Gastroesophageal sphincter (tissue), 4 donors: Measurements from ENCODE around the gene KLHL22. TPM values are rescaled to one million over a fixed set of nuclear protein-coding genes. Genes with fewer than 3 reads are reported as not detected.

ENCODE experiments used
- ATAC-seq: fragments of 150-250 bp; one replicate; pipeline ENCODE4 v1.9.1; 2016; ENCODE audit warnings: mild to moderate bottlenecking, moderate library complexity
- H3K27ac ChIP-seq, 4 donors: fragments of 200-600 bp; sonication (generic) in 3 of 4; 1 replicate in 3 of 4; 2 replicates in 1 of 4; pipeline ENCODE4 v1.5.1; 2016 to 2019
- H3K27me3 ChIP-seq: fragments of 200-600 bp; sonication (generic); one replicate; pipeline ENCODE4 v1.5.1; 2019
- H3K36me3 ChIP-seq, 2 donors: fragments of 200-600 bp; sonication (generic); one replicate each; pipeline ENCODE4 v1.5.1; 2019; ENCODE audit warnings: control low read depth in 1 of 2
- H3K4me1 ChIP-seq, 3 donors: fragments of 200-600 bp; sonication (generic); 1 replicate in 2 of 3; 2 replicates in 1 of 3; pipeline ENCODE4 v1.5.1; 2016 to 2019; ENCODE audit warnings: control low read depth in 2 of 3
- H3K4me3 ChIP-seq, 2 donors: fragments of 200-600 bp; sonication (generic); one replicate each; pipeline ENCODE4 v1.5.1; 2019; ENCODE audit warnings: mild to moderate bottlenecking in 1 of 2, moderate library complexity in 1 of 2
- H3K9me3 ChIP-seq, 3 donors: fragments of 200-600 bp; sonication (generic); one replicate each; pipeline ENCODE4 v1.5.1; 2017 to 2019; ENCODE audit warnings: control low read depth in 2 of 3
- CTCF ChIP-seq, 4 experiments: fragments of 200-600 bp in 2 of 4; fragments of 450-650 bp in 2 of 4; sonication (generic) in 1 of 4; IDR thresholded peaks; one replicate each; pipeline ENCODE4 v1.5.1; 2017 to 2019; ENCODE audit warnings: antibody characterized with exemption in 4 of 4, mild to moderate bottlenecking in 2 of 4, moderate library complexity in 2 of 4
- EP300 ChIP-seq: sonication (generic); formaldehyde crosslinking; IDR thresholded peaks from one replicate; pipeline ENCODE4 v1.6.1; 2017; ENCODE audit warnings: antibody characterized with exemption, mild to moderate bottlenecking
- POLR2A ChIP-seq, 2 donors: fragments of 450-650 bp; IDR thresholded peaks; one replicate each; pipeline ENCODE4 v1.6.1; 2017; ENCODE audit warnings: antibody characterized with exemption in 2 of 2, mild to moderate bottlenecking in 2 of 2, moderate library complexity in 1 of 2
- POLR2AphosphoS5 ChIP-seq: sonication (generic); formaldehyde crosslinking; IDR thresholded peaks from one replicate; pipeline ENCODE4 v1.6.1; 2017; ENCODE audit warnings: antibody characterized with exemption
- WGBS, 2 donors: methylation state at CpG; one replicate each; pipeline ENCODE4 v1.1.5; 2018; ENCODE audit warnings: low coverage in 1 of 2; 5-methylcytosine and 5-hydroxymethylcytosine counted together
- total RNA-seq, 4 donors: library from RNA; depleted of rRNA; stranded (reverse); fragments of >200 nt; gene quantifications; one replicate each; pipeline ENCODE4 v1.1.0, GENCODE V29; 2016

Gene KLHL22
- total RNA-seq, 4 donors from 2014 or later, result 25.0 to 44.5 (median 33.9) TPM

- no peaks in the 10 kb centered on the region for H3K4me1 ChIP-seq
- ATAC-seq, result no peak
Observed at GRCh38 chr22:20408891-20409290, 86.7 kb downstream of the KLHL22 start.

DNA sequence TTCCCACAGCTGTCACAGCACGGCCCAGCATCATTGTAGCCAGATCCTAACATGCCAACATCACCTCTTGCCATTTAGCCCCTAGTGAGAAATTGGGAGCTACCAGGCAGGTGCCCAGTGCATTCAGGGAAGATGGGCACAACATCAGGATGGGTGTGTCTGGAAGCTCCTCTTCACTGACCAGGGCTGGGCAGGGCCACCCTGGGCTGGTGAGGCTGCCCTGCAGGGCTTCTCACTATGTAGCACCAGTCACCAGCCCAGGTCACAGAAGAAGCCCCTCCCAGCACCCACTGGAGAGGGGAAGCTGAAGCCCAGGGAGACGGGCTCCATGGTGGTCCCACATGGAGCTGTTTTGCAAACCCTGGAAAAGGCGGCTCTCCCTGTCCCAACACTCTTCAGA lies 87.8 kb downstream of the KLHL22 start:
- WGBS, 2 donors, result 70 to 77% methylated on average over 2 to 3 of the region's 3 CpGs
- Histone ChIP-seq H3K27ac (no peak overlapping the region), H3K9me3 (no peaks in the 10 kb centered on the region), H3K27me3 (no peaks in the 10 kb centered on the region), H3K4me3 (no peak overlapping the region), H3K36me3 (peaks cover 0 to 53% of the 10 kb centered on the region in 2 donors), H3K4me1 (no peaks in the 10 kb centered on the region)
- no peak for TF ChIP-seq POLR2A (IDR thresholded peaks at IDR 0.05)
- no peak for ATAC-seq

More at GRCh38 chr22:20408891-20409290, 86.7 kb downstream of the KLHL22 start:
- H3K36me3 ChIP-seq, result peaks cover 0 to 42% of the 10 kb centered on the region in 2 donors
- TF ChIP-seq POLR2AphosphoS5, result no peak
- TF ChIP-seq POLR2A (IDR thresholded peaks at IDR 0.05), result no peak
- no peak for TF ChIP-seq EP300
- no peak for TF ChIP-seq CTCF (IDR thresholded peaks at IDR 0.05)
- WGBS, 2 donors, result 87% methylated on average over 4 of the region's 4 CpGs; no CpG with 5 or more reads in 1 of the 2 donors
- H3K4me3 ChIP-seq, result no peak overlapping the region
- H3K27me3 ChIP-seq, result no peaks in the 10 kb centered on the region
- no peak overlapping the region for H3K27ac ChIP-seq
- no peaks in the 10 kb centered on the region for H3K9me3 ChIP-seq

DNA sequence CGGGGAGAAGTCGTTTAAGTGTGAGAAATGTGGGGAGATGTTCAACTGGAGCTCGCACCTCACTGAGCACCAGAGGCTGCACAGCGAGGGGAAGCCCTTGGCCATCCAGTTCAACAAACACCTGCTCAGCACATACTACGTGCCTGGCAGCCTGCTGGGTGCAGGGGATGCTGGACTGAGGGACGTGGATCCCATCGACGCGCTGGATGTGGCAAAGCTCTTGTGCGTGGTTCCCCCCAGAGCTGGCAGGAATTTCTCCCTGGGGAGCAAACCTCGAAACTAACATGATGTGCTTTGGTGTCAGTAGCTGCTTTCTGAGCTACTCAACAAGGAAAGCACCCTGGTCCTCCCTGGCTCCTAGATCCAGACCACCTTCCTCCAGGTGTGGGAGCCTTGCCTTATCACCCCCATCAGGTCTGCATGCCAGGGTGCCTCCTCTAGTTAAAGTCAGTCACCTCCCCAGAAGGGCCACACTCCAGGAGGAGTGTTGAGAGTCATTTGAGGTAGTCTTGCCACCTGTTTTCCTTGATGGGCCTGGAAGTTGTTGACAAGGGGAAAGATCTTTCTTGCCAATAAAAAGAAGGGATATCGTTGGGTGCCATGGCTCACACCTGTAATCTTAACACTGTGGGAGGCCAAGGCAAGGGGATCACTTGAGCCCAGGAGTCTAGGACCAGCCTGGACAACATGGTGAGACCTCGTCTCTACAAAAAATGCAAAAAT lies 88.7 kb downstream of the KLHL22 start:
- H3K27me3 ChIP-seq, result no peaks in the 10 kb centered on the region
- no peaks in the 10 kb centered on the region for H3K9me3 ChIP-seq
- no peak for ATAC-seq
- WGBS, 2 donors, result 89 to 100% methylated on average over 2 to 10 of the region's 13 CpGs
- TF ChIP-seq POLR2A (IDR thresholded peaks at IDR 0.05) (no peak), POLR2AphosphoS5 (no peak), EP300 (no peak)
- H3K4me3 ChIP-seq, result no peak overlapping the region
- H3K4me1 ChIP-seq, result no peaks in the 10 kb centered on the region
- no peak overlapping the region for H3K27ac ChIP-seq
- peaks cover 0 to 60% of the 10 kb centered on the region in 2 donors for H3K36me3 ChIP-seq

DNA sequence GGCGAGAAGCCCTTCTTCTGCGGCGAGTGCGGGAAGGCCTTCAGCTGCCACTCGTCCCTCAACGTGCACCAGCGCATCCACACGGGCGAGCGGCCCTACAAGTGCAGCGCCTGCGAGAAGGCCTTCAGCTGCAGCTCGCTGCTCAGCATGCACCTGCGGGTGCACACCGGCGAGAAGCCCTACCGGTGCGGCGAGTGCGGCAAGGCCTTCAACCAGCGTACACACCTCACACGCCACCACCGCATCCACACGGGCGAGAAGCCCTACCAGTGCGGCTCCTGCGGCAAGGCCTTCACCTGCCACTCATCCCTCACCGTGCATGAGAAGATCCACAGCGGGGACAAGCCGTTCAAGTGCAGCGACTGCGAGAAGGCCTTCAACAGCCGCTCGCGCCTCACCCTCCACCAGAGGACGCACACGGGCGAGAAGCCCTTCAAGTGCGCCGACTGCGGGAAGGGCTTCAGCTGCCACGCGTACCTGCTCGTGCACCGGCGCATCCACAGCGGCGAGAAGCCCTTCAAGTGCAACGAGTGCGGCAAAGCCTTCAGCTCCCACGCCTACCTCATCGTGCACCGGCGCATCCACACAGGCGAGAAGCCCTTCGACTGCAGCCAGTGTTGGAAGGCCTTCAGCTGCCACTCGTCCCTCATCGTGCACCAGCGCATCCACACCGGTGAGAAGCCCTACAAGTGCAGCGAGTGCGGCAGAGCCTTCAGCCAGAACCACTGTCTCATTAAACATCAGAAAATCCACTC lies 89.5 kb downstream of the KLHL22 start:
- H3K36me3 ChIP-seq, result peaks cover 0 to 68% of the 10 kb centered on the region in 2 donors
- no peak for ATAC-seq
- no peaks in the 10 kb centered on the region for H3K4me1 ChIP-seq
- no peak overlapping the region for H3K4me3 ChIP-seq
- H3K9me3 ChIP-seq, result no peaks in the 10 kb centered on the region
- TF ChIP-seq EP300, result no peak
- no peaks in the 10 kb centered on the region for H3K27me3 ChIP-seq
- WGBS, 2 donors, result 93% methylated on average over 6 of the region's 62 CpGs; no CpG with 5 or more reads in 1 of the 2 donors
- H3K27ac ChIP-seq, result no peak overlapping the region

DNA sequence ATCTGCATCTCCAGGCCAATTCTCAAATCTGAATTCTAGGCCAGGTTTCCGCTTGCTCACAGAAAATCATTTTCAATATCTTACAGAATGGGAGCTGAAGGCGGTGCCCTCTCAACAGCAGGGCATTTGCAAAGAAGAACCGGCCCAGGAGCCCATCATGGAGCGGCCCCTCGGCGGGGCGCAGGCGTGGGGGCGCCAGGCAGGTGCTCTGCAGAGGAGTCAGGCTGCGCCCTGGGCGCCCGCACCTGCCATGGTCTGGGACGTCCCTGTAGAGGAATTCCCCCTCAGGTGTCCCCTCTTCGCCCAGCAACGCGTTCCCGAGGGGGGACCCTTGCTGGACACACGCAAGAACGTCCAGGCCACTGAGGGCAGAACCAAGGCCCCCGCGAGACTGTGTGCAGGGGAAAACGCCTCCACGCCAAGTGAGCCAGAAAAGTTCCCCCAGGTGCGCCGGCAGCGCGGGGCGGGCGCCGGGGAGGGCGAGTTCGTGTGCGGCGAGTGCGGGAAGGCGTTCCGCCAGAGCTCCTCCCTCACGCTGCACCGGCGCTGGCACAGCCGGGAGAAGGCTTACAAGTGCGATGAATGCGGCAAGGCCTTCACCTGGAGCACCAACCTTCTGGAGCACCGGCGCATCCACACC lies 90.2 kb downstream of the KLHL22 start:
- H3K27me3 ChIP-seq, result no peaks in the 10 kb centered on the region
- no peaks in the 10 kb centered on the region for H3K9me3 ChIP-seq
- H3K4me1 ChIP-seq, result no peaks in the 10 kb centered on the region
- H3K4me3 ChIP-seq, result no peak overlapping the region
- 97% methylated on average over 6 of the region's 45 CpGs; no CpG with 5 or more reads in 1 of the 2 donors for WGBS, 2 donors
- no peak for ATAC-seq
- peaks cover 0 to 74% of the 10 kb centered on the region in 2 donors for H3K36me3 ChIP-seq
- H3K27ac ChIP-seq, result no peak overlapping the region
- TF ChIP-seq CTCF (IDR thresholded peaks at IDR 0.05), result no peak
- TF ChIP-seq POLR2A (IDR thresholded peaks at IDR 0.05), result no peak
- TF ChIP-seq POLR2AphosphoS5, result no peak

DNA sequence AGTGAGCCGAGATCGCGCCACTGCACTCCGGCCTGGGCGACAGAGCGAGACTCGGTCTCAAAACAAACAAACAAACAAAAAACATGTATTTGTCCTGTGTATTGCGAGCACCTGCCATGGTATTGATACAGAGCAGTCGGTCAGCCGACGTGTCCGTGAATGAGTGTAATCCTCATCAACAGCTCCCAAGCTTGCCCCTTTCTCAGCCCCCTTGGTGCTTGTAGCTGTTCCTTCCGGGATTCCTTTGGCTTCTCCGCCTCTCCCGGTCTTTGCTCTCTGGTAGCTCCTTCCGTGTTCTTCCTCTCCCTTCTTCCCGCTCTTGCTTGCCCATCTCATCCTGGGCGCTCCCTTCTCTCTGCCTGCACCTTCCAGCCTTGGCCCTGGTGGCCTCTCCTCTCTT lies 90.7 kb downstream of the KLHL22 start:
- 91 to 93% methylated on average over 11 to 18 of the region's 18 CpGs for WGBS, 2 donors
- no peaks in the 10 kb centered on the region for H3K9me3 ChIP-seq
- H3K4me3 ChIP-seq, result no peak overlapping the region
- H3K27ac ChIP-seq, result no peak overlapping the region
- no peaks in the 10 kb centered on the region for H3K4me1 ChIP-seq
- H3K27me3 ChIP-seq, result no peaks in the 10 kb centered on the region
- ATAC-seq, result no peak
- no peak for TF ChIP-seq EP300
- TF ChIP-seq POLR2AphosphoS5, result no peak
- no peak for TF ChIP-seq CTCF (IDR thresholded peaks at IDR 0.05)
- TF ChIP-seq POLR2A (IDR thresholded peaks at IDR 0.05), result no peak
- peaks cover 0 to 74% of the 10 kb centered on the region in 2 donors for H3K36me3 ChIP-seq
